Lower leg skin (tissue), 3 donors: ENCODE measurements around the gene FAM72C.
"Not testable (repeated sequence)": the region's sequence is repeated elsewhere in the genome, so short reads cannot be mapped to it uniquely, and the experiment has no call there.

Source experiments
- POLR2A ChIP-seq, 2 donors: fragments of 450-650 bp; IDR thresholded peaks; one replicate each; pipeline ENCODE4 v1.6.1; 2016 to 2017; ENCODE audit warnings: antibody characterized with exemption in 2 of 2, mild to moderate bottlenecking in 1 of 2, moderate library complexity in 1 of 2
- TF ChIP-seq, protein P1 (sequence below), 3 donors: fragments of 450-650 bp; IDR thresholded peaks; one replicate each; pipeline ENCODE4 v1.5.1; 2016; ENCODE audit warnings: antibody characterized with exemption in 3 of 3, mild to moderate bottlenecking in 3 of 3, moderate library complexity in 2 of 3

GRCh38 chr1:143919127-143919526 is 52.7 kb downstream of the FAM72C start:
- TF ChIP-seq, protein P1, sequence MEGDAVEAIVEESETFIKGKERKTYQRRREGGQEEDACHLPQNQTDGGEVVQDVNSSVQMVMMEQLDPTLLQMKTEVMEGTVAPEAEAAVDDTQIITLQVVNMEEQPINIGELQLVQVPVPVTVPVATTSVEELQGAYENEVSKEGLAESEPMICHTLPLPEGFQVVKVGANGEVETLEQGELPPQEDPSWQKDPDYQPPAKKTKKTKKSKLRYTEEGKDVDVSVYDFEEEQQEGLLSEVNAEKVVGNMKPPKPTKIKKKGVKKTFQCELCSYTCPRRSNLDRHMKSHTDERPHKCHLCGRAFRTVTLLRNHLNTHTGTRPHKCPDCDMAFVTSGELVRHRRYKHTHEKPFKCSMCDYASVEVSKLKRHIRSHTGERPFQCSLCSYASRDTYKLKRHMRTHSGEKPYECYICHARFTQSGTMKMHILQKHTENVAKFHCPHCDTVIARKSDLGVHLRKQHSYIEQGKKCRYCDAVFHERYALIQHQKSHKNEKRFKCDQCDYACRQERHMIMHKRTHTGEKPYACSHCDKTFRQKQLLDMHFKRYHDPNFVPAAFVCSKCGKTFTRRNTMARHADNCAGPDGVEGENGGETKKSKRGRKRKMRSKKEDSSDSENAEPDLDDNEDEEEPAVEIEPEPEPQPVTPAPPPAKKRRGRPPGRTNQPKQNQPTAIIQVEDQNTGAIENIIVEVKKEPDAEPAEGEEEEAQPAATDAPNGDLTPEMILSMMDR (IDR thresholded peaks at IDR 0.05): not testable (repeated sequence)
- not testable (repeated sequence) for TF ChIP-seq POLR2A (IDR thresholded peaks at IDR 0.05)
